Right ventricle myocardium inferior (tissue), 1 donor: Measurements from ENCODE around the gene VSTM4. TPM values are rescaled to one million over a fixed set of nuclear protein-coding genes. Genes with fewer than 3 reads are reported as not detected.

ENCODE experiments used
- ATAC-seq: fragments of 200-7000 bp; cut with Tn5 transposase; one replicate; pipeline ENCODE4 v1.9.1; 2020; ENCODE audit warnings: mild to moderate bottlenecking, moderate library complexity
- DNase-seq: peaks from one replicate; pipeline ENCODE4 v3.0.0; 2021; ENCODE audit errors: missing footprints
- intact Hi-C: fragments of 100-400 bp; cut with DNase I; formaldehyde crosslinking; loops from one replicate; pipeline ENCODE4 v1.11.0; 2022
- total RNA-seq: library from RNA; stranded (reverse); fragmentation: NEBNext Ultra II Directional; extraction: Animal tissue kit (Norgen Biotek cat#: 25700); gene quantifications from one replicate; pipeline ENCODE4 v1.2.1, GENCODE V29; 2021
- donor health status: DM: no; HTN: yes; CAD: no; lungs with severe emphysema.

VSTM4 gene
- total RNA-seq, 1 donor from 2014 or later, result 21.8 TPM

DNA sequence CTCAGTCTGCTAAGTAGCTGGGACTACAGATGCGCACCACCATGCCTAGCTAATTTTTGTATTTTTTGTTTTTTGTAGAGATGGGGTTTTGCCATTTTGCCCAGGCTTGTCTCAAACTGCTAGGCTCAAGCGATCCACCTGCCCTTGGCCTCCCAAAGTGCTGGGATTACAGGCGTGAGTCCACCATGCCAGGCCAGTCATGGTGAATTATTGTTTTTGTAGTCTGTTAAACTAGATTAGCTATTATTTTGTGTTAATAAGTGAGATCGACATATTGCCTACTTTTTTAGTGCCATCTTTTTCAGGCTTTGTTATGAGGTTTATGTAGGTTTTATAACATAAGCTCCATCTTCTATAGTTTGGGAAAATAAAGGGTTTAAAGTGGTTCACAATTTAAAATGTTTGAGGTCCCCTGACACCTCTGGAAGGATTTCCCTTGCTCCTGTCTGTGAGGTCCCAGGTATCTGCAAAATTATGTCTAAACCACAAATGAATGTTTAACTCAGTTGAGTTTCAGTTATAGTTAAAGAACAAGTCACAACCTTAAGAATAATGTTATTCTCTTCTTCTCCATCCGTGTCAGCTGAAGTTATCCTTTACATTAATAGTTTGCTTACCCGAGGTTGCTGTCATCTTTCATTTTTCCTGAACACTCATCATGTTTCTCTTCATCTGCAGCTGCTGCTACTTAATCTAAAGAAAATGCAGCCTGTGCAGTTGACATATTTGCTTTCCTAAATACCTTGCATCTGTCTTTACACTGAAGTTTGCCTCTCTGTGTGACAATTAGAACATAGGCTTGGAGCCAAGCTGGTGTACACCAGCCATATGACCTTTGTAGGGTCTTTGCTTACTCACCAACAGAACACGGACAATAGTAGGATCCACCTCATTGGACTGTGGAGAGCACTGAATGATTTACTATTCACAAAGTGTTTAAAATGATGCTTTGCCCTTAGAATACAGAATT lies 8.9 kb upstream of the VSTM4 start:
- DNase-seq (no peak), ATAC-seq (no peak)
- intact Hi-C loops, result no loop called here

DNA sequence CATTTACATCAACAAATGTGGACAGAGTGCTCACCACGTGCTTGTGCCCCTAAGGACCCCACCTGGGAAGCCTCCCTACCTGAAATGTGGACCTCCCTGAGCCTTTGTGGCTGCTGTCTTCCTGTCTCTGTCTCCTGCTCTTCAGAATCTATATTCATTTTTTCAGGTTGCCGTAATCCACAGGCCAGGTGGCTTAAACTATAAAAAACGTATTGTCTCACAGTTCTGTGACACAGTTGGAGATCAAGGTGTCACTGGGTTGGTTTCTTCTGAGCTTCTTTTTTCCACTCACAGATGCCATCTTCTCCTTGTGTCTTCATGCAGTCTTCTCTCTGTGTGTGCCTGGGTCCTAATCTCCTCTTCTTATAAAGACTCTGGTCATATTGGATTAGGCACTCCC lies 5.6 kb upstream of the VSTM4 start:
- ATAC-seq (no peak), DNase-seq (no peak)
- intact Hi-C loops, result no loop called here

DNA sequence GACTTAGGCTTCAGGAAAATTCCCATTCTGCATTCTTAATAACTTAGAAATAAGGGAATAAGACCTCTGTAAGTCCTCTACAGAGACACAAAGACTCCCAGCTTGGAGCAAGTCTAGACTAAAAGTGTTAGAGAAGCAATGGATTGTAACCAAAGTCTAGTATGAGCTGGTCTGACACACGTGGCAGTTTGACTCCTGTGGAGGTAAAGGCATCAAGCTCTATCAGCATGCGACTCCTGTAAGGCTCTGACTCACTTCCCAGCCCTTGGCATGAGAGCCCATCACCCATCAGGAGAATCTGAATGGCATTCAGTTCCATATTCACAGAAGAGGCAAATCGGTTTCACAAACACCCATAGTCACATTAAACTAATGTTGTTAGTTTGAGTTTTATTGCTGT lies 4.4 kb upstream of the VSTM4 start:
- no peak for ATAC-seq
- intact Hi-C loops, result loop anchor here (5.0 to 10.0 kb wide), 3 partner anchors 43 to 155 kb away; no protein-coding TSS in a partner anchor
- DNase-seq, result no peak

DNA sequence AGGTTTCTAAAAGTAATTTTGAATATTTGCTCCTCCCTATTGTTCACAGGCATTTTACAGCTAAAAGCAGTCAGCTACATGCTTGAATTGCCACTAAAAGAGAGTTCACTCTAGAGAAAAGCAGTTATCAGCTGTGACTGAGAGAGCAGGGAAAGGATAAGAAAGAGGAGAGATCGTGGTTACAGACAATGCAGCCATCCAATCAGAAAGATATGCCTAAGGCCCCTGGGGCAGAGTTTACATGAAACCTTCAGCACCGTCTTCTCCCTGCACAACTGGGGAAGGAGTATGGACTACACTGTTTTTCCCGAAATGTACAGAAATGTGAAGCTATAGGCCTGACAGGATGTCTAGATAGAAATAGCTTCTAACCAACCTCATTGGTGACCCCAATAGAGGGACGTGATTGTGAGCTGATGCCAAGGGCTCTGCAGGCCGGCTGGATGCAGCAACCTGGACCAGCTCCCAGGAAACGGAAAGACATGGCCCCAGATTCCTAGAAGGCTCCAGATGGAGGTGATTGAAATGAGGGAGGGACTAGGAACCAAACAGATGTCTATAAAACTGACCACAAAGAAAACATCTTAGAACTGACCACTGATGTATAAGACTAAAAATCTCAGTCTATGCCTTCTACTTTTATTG lies 3.2 kb upstream of the VSTM4 start:
- intact Hi-C loops, result loop anchor here (5.0 to 10.0 kb wide), 3 partner anchors 44 to 156 kb away; no protein-coding TSS in a partner anchor
- ATAC-seq, result no peak

DNA sequence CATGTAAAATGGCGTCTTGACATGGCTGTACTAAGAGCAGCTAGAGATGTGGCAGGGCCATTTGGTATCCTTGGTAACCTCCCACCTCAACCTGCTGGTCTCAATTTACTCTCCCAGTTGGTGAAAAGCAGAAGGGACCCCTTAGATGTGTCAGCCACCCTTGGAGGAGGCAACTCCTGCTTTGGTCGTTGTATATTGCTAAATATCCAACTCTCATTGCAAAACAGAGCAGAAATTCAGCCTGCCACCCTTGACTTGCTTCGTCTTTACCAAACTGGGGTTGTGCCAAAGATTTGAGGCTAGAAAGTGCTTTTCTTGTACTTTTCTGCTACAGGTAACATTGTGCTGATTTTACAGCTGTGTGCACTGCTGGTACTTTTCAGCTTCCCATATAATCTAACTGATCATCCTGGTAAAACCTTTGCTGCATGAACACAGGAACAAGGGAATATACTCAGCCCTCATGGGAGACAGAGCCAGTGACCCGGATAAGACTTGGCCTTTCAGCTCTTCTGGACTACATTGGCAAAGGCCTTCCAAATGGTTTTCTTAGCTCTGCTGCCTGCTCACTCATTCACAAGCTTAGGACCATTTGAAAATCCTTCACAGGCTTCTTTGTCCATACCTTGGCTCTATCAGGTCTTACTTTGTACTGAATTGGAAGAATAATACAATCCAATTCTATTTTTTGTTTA lies 2.2 kb upstream of the VSTM4 start:
- intact Hi-C loops, result loop anchor here (5.0 to 10.0 kb wide), 3 partner anchors 45 to 157 kb away; no protein-coding TSS in a partner anchor
- DNase-seq, result no peak
- no peak for ATAC-seq

More for the DNA sequence above, 3.2 kb upstream of the VSTM4 start:
- no peak for DNase-seq

DNA sequence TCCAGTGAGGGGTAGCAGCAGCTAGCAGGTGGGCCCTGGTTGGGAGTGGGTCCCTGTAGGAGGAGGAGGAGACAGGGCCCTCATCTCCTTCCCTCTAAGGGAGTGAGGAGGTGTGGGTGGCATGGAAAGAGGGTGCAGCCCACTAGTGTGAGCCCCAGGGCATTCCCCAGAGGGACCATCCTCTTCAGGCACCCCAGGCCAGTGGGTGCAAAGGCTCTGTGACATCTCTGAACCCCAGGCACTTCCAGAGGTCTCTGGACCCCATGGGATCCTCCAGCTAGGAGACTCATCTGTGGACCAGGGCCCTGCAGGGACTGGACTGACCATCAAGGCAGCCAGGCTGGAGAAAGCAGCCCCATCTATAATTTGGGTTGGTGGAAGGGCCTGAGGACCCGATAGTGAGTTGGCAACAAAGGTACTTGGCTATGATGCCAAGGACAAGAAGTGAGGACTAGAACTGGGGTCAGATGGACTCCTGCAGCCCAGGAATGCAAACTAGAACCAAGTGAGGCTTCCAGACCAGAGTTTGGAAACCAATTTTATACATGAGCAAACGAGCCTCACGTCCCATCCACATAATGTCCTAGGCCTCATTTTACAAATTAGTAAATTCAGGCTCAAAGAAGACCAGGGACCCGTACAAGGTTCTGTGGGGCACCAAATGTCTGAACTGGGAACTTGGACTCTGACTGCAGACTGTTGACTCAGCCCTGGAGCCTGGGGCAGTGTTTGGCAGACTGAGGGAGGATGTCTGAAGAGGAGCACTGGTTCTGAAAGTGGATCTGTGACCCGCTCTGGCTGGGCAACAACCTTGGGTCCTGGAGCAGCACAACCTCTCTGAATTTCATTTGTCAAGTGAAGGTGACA lies 1.4 kb upstream of the VSTM4 start:
- DNase-seq (no peak), ATAC-seq (no peak)
- intact Hi-C loops, result loop anchor here (5.0 to 10.0 kb wide), 3 partner anchors 46 to 158 kb away; no protein-coding TSS in a partner anchor

DNA sequence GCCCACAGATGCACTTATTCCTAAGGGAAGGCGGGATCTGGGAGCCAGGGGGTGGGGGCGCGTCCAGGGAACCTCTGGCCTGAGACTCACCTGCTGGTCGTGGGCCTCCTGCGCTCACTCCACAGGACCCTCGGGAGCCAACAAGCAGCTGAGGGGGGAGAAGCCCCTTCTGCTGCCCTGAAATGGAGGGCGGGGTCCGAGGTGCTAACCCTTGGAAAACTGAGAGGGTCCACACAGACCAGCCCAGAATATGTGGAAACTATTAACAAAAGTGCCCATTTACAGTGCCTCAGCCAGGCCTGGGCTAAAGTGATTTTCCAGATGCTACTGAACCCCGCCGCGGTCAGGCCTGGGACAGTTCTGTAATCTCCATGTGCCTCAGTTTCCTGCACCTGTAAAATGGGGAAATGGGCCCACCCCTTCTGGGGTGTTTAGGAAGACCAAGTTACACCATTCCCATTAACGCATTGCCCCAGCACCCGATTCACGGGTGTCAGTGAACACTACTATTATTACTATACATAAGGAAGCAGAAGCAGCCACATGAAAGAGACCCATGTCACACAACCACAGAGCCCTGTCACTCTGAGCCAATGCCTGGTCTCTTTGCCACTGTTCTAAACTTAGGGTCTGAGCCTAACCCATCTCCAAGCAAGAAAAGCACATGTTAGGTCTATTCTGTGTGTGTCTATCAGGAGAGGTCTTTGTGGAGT lies 630 bp upstream of the VSTM4 start:
- ATAC-seq, result no peak
- intact Hi-C loops, result loop anchor here (2.0 to 10.0 kb wide), 4 partner anchors 46 to 159 kb away; no protein-coding TSS in a partner anchor
- DNase-seq, result no peak

DNA sequence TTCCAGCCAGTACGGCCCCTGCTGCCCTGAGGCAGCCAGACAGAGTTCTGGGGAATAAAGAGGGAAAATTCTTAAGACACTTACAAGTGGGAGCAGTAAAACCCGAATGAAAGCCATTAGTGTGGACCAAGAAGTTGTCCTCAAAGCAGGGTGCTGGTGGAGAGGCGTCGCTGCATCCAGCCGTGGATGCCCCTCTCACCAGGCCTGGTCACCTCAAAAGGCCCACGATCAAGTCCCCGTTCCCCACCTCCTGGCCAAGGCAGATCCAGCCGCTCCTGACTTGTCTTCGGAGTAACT lies 656 bp downstream of the VSTM4 start:
- intact Hi-C loops, result loop anchor here (2.0 to 10.0 kb wide), 5 partner anchors 42 to 160 kb away; no protein-coding TSS in a partner anchor

DNA sequence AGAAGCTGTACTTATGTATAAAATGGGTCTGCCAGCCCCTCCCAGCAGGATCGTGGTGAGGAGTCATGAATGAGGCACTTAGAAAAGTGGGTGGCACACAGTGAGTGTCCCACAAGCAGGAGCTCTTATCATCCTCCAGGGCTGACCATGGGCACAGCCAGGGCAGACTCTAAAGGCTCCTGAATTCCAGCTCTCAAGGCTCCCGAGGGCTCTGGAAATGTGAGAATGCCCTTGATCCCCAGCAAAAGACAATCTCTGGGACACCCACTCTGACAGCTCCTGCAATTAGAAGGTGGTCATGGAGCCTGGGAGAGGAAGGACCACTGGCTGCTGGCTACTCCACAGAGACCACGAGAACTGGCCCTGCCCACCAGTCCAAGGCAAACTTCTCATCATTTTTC lies 1.6 kb downstream of the VSTM4 start:
- ATAC-seq (no peak), DNase-seq (no peak)
- intact Hi-C loops, result loop anchor here (2.0 to 10.0 kb wide), 3 partner anchors 41 to 161 kb away; no protein-coding TSS in a partner anchor

More for the DNA sequence above, 656 bp downstream of the VSTM4 start:
- peak; percentile 51 for DNase-seq
- no peak for ATAC-seq

DNA sequence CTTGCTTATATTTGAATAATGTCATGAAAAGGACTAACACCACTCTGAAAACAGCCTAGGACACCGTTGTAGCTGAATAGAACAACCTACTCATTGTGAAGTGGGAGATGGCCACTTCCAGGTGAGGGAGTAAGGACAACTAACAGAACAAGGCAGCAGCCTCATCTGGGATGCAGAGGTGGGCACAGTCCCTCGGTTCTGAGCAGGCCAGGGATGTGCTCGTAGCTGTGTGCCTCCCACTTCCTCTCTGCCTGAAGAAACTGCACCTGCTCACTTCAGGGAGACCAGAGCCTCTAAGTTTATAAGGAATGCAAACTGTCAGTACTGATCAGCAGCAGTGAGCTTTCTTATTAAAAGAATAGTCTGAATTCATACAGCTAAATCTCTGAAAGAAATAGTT lies 2.5 kb downstream of the VSTM4 start:
- ATAC-seq, result no peak
- intact Hi-C loops, result loop anchor here (5.0 to 10.0 kb wide), 2 partner anchors 41 to 162 kb away; no protein-coding TSS in a partner anchor
- no peak for DNase-seq

DNA sequence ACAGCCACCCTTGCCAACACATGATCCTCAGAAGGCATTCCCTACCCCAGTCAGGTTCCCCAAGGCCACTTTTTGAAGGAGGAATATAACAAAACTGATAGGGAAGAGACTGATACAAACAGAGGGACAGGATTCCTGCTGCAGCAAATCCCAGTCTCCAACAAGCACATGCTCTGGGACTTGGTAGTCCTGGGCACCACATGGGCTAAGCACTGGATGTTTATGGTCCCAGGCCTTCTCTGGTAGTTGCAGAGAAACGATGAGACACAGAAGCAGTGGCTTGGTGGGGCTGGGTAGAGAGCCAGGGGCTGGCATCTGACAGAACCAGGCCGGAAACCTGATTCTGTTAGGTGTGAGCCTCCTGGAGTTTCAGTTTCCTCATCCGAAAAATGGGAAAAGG lies 3.2 kb downstream of the VSTM4 start:
- DNase-seq, result no peak
- intact Hi-C loops, result loop anchor here (5.0 to 10.0 kb wide), 2 partner anchors 40 to 163 kb away; no protein-coding TSS in a partner anchor
- no peak for ATAC-seq

DNA sequence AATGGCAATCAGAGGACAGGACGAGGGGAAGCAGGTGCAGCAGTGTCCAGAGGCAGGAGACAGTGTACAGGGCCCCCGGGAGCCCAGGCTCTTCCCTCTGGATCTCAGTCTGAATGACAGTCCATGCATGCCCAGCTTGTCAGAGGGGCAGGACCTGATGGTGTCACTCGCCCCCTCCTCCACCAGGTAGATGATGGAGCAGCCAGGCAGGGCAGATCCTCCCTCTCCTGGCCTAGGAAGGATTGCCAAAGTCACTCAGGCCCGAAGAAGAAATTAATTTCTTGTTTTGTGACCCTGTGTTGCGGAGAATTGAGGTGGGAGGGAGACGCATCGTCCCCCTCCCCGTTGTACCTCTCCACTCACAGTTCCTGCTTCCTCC lies 4.0 kb downstream of the VSTM4 start:
- DNase-seq, result no peak
- no peak for ATAC-seq
- intact Hi-C loops, result loop anchor here (2.0 to 10.0 kb wide), 3 partner anchors 39 to 163 kb away; no protein-coding TSS in a partner anchor

DNA sequence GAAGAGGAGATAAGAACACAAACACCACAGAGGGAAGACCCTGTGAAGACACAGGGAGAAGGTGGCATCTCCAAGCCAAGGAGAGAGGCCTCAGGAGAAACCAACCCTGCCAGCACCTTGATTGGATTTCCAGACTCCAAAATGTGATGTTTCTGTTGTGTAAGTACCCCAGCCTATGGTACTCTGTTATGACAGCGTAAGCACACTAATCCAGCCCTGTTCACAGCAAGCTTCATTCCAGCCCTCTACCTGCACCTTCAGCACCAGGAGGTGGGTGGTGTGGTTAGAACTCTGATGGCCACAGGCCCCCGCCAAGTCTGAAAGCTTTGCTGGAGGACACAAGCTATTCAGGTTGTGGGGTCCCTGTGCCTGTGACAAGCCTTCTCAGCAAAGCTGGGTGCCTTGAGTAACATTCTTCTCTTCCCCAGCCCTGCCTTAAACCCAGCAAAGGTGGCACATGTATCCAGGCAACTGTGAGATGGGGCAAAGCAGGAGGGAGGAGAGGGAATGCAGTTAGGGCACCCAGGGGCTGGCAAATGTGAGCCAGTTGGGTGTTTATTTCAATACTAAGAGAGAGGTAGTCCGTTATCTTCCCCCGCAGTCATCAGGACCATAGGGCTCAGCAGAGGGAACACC lies 4.5 kb downstream of the VSTM4 start:
- intact Hi-C loops, result loop anchor here (2.0 to 10.0 kb wide), 3 partner anchors 39 to 164 kb away; no protein-coding TSS in a partner anchor
- ATAC-seq (no peak), DNase-seq (no peak)

DNA sequence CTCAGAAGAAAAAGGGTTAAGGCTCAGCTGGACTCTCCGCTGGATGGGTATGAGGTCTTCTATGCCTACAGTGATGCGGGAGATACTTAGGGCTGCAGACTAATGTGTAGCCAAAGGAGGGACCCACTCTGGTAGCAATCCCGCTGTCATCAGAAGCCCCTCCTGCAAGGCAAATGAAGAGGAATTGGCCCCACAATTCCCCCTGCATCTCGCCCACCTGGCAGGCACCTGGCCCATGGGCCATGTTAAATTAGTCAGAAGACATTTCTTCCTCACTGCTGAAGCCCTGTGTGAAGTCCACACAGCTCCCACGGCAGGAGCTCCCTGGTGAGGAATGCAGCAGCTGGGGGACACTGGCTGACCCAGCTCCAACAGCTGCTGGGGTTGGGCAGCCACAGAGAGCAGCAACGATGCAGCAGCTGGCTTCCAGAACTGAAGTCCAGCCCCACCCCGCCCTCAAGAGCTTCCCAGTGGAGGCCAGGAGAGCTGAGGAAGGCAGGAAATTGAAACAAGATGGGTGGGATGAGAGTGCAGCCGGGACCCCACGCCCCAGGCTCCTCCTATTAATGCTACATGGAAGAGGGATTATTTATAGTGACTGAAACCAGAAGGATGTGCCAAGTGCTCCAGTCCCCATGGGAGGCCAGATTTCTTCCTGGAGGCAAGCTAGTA lies 5.5 kb downstream of the VSTM4 start:
- intact Hi-C loops, result loop anchor here (2.0 to 10.0 kb wide), 3 partner anchors 38 to 165 kb away; no protein-coding TSS in a partner anchor
- peak; percentile 85 for DNase-seq
- ATAC-seq, result peak; percentile 87

DNA sequence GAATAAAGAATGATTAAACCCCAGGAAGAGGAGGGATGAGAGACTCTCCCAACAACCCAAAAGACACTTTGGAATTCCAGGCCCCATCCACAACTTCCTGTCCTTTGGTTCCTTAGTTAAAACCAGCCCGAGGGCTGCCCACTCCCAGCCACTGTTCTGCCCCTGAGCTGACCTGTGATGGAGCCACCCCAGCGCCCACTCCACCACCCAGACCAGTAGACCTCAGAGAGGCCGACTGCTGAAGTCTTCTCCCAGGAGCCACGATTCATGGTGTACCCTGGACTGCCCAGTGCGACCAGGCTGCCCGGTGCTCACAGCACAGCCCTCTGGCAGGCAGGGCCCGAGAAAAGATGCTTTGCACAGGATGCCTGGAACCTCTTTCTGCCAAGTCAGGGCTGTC lies 6.7 kb downstream of the VSTM4 start:
- intact Hi-C loops, result no loop called here

DNA sequence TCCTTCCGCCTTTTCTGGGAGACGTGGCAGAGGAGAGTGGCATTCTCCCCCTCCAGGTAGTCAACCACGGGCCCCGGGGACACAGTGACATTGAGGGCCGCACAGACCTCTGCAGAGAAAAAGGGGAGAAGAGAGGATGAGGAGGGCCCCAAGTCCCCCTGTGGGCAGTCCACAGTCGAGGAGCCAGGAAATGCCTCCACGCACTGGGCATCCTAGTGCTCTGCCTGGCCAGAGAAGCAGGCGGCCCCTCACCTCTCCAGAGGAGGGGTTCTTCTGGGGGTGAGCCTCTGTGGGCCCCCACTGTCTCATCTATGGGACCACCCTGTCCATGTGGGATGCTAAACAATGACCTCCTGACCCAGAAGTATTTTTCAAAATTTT lies 7.4 kb downstream of the VSTM4 start:
- intact Hi-C loops, result no loop called here

More for the DNA sequence above, 6.7 kb downstream of the VSTM4 start:
- ATAC-seq (no peak), DNase-seq (no peak)

More for the DNA sequence above, 7.4 kb downstream of the VSTM4 start:
- no peak for ATAC-seq
- DNase-seq, result no peak
